GM10266 (cell line): ENCODE results near the gene ELFN2.

Experiments used
- DNase-seq: peaks from one replicate; pipeline ENCODE4 v3.0.0; 2012; ENCODE audit errors: extremely low spot score
- CTCF ChIP-seq: IDR thresholded peaks from 2 replicates; pipeline ENCODE4 v1.5.1; 2012; ENCODE audit warnings: mild to moderate bottlenecking, low read depth; ENCODE audit not compliant: control insufficient read depth, insufficient read depth; ENCODE audit errors: missing control alignments

ELFN2 gene

GRCh38 chr22:37413546-37413945, 13.7 kb downstream of the ELFN2 start:
- no peak for TF ChIP-seq CTCF
- DNase-seq: no peak

- DNase-seq: no peak
- no peak for TF ChIP-seq CTCF
Measured at GRCh38 chr22:37412495-37413250, 14.6 kb downstream of the ELFN2 start.

GRCh38 chr22:37411655-37412054, 15.6 kb downstream of the ELFN2 start:
- DNase-seq: no peak
- no peak for TF ChIP-seq CTCF

GRCh38 chr22:37410174-37411055, 16.9 kb downstream of the ELFN2 start:
- DNase-seq: no peak
- TF ChIP-seq CTCF: no peak

- no peak for TF ChIP-seq CTCF
- DNase-seq: no peak
Measured at GRCh38 chr22:37409459-37410050, 17.7 kb downstream of the ELFN2 start.

- DNase-seq: no peak
- no peak for TF ChIP-seq CTCF
Measured at GRCh38 chr22:37409031-37409430, 18.2 kb downstream of the ELFN2 start.
